Transverse colon (tissue), 4 donors: ENCODE measurements around the gene THADA.

Experiments
- POLR2AphosphoS5 ChIP-seq, 3 donors: sonication (generic); formaldehyde crosslinking; IDR thresholded peaks; one replicate each; pipeline ENCODE4 v1.6.1; 2016; ENCODE audit warnings: antibody characterized with exemption in 3 of 3
- TF ChIP-seq, protein P1 (sequence below), 5 experiments: fragments of 200-600 bp in 3 of 5; fragments of 450-650 bp in 2 of 5; sonication (generic) in 3 of 5; IDR thresholded peaks; 1 replicate in 2 of 5; 2 replicates in 3 of 5; pipeline ENCODE4 v1.5.1; 2016 to 2017; ENCODE audit warnings: antibody characterized with exemption in 5 of 5, inconsistent platforms in 3 of 5, mild to moderate bottlenecking in 2 of 5, moderate library complexity in 1 of 5

- TF ChIP-seq, protein P1, sequence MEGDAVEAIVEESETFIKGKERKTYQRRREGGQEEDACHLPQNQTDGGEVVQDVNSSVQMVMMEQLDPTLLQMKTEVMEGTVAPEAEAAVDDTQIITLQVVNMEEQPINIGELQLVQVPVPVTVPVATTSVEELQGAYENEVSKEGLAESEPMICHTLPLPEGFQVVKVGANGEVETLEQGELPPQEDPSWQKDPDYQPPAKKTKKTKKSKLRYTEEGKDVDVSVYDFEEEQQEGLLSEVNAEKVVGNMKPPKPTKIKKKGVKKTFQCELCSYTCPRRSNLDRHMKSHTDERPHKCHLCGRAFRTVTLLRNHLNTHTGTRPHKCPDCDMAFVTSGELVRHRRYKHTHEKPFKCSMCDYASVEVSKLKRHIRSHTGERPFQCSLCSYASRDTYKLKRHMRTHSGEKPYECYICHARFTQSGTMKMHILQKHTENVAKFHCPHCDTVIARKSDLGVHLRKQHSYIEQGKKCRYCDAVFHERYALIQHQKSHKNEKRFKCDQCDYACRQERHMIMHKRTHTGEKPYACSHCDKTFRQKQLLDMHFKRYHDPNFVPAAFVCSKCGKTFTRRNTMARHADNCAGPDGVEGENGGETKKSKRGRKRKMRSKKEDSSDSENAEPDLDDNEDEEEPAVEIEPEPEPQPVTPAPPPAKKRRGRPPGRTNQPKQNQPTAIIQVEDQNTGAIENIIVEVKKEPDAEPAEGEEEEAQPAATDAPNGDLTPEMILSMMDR (IDR thresholded peaks at IDR 0.05), result no peak
- TF ChIP-seq POLR2AphosphoS5 (IDR thresholded peaks at IDR 0.05), result no peak
These were observed 219.2 kb downstream of the THADA start for GRCh38 chr2:43376523-43377198.
